GM13977 (cell line): Measurements from ENCODE around the gene CCDC57.

ENCODE experiments used
- DNase-seq: peaks from one replicate; pipeline ENCODE4 v3.0.0; 2012; ENCODE audit warnings: low spot score
- CTCF ChIP-seq: IDR thresholded peaks from 2 replicates; pipeline ENCODE4 v1.5.1; 2012; ENCODE audit warnings: mild to moderate bottlenecking, control low read depth; ENCODE audit not compliant: insufficient read depth; ENCODE audit errors: extremely low read depth, missing control alignments
- in situ Hi-C: fragments of 300-500 bp; cut with MboI; formaldehyde crosslinking; loops from one replicate; pipeline ENCODE4 v1.12.0; 2022; ENCODE audit warnings: low sequenced_read_pairs, low pct_unique_long_range_greater_than_20kb, mixed read lengths, inconsistent platforms; ENCODE audit not compliant: unreplicated experiment

CCDC57 gene

GRCh38 chr17:82062984-82063368, 149.7 kb downstream of the CCDC57 start:
- TF ChIP-seq CTCF, result no peak
- in situ Hi-C loops, result no loop called here

GRCh38 chr17:82062076-82062983, 150.3 kb downstream of the CCDC57 start:
- no peak for DNase-seq
- no peak for TF ChIP-seq CTCF
- in situ Hi-C loops, result no loop called here

More at GRCh38 chr17:82062984-82063368, 149.7 kb downstream of the CCDC57 start:
- DNase-seq, result no peak

DNA sequence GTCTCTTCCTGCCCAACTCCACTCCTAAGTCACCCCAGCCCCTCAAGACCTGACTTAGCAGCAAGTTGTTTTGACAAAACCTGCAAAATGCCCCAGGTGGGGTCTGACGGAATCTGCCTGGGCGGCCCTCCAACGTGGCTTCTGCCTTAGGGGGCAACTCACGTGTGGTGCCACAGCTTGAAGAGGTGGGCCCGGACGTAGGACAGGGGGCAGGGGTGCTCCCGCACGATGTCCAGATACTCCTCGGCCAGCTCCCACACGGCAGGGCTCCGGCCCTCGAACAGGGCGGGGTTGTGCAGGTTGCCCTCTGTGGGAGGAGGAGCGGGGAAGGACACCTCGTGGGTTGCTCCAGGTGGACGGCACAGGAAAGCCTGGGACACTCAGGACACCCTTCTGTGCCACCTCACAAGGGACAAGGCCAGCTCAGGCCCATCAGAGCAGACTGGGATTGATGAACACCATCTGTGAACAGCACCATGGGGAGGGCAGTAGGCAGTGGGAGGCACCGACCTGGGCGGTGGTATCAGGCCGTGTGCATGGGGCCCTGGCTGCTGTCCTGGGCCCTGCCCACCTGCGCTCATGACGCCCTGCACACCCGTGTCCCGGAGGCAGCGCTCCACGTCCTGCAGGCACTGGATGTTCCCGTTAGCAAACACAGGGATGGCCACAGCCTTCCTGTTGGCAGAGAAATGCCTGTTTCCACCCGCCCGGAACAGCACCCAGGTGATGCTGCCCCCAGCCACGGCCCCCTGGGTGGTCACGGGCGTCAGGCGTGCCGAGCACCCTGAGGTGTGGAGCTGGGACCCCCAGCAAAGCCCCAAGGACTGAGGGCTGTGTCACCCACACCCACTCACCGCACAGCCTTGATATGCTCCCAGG, 151.4 kb downstream of the CCDC57 start:
- no peak for TF ChIP-seq CTCF
- in situ Hi-C loops, result no loop called here
- no peak for DNase-seq

GRCh38 chr17:82060614-82061013, 152.0 kb downstream of the CCDC57 start:
- no peak for TF ChIP-seq CTCF
- in situ Hi-C loops, result no loop called here

GRCh38 chr17:82060001-82060380, 152.7 kb downstream of the CCDC57 start:
- in situ Hi-C loops, result no loop called here
- no peak for TF ChIP-seq CTCF
- DNase-seq, result no peak

More at GRCh38 chr17:82060614-82061013, 152.0 kb downstream of the CCDC57 start:
- DNase-seq, result no peak

DNA sequence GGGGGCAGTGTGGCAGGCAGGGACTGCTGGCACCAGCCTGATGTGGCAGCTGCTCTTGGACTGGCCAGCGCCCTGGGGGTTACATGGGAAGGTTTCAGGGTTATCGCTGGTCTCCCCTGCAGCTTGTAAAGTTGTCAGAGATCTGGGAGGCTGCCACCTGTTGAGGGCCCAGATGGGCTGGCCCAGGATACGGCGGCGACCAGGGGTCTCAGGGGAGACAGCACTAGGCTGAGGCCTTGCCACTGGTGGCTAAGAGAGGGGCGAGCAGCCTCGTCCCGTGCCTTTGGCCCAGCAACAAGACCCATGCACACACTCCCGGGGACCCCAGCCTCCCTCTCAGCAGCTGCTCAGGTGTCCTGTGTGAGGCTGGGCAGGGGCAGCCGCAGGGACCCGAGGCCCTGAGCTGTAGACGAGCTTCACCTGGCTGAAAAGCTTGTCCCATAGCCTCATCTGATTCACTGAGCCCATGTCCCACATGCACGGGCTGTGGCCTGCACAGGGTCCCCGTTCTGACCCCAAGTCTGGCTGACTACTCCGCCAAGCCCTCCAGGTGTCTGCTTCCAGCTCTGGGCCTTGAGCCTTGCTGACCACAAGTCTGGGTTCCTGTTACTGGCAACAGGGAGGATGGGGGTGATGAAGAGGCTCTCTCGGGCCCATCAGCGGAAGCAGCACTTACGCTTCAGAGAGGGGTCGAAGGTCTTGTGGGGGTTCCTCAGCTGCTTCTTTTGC, 153.2 kb downstream of the CCDC57 start:
- in situ Hi-C loops, result no loop called here
- TF ChIP-seq CTCF, result no peak
- no peak for DNase-seq
